GM18508 (cell line): ENCODE measurements around the gene LYST.
"Not testable (repeated sequence)": the region's sequence is repeated elsewhere in the genome, so short reads cannot be mapped to it uniquely, and the experiment has no call there.

Source experiments
- ATAC-seq: cut with Tn5 transposase; IDR thresholded peaks from one replicate; pipeline ENCODE4 v1.9.1; 2021; ENCODE audit warnings: moderate number of reproducible peaks; ENCODE audit not compliant: insufficient read depth, unreplicated experiment

Gene LYST

GRCh38 chr1:235622936-235623779 is 243.5 kb downstream of the LYST start:
- ATAC-seq = no peak

DNA sequence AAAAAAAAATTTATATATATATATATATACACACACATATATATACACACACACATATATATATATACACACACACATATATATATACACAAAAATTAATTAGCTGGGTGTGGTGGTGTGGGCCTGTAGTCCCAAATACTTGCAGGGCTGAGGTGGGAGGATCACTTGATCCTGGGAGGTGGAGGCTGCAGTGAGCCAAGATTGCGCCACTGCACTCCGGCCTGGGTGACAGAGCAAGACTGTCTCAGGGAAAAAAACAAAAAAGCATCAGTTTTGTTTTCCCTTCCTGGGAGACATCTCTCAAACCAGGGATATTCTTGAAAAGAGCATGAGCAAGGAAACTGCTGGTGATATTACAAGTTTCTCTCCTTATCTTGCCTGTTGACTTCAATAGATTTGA is 247.6 kb downstream of the LYST start:
- not testable (repeated sequence) for ATAC-seq

- no peak for ATAC-seq
Observed at GRCh38 chr1:235617808-235618207, 248.9 kb downstream of the LYST start.

DNA sequence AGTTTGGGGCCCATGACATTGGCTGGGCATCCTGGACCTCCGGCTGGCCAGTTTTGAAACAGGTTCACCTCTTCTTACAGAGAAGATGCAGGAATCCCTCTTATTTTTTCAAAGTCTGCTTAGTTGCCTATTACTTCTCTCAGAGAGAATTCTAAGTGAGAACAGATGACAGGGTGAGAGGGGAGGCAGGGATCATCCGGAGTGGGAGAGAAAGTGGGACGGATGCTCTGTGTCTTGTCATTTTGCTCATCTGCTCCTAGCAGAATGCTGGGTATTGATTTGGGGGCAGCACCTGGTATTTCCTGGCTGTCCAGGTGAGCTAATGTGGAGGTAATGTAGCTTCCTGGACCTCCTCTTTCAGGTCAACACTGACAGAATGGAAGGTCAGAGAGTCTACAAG is 249.6 kb downstream of the LYST start:
- no peak for ATAC-seq

DNA sequence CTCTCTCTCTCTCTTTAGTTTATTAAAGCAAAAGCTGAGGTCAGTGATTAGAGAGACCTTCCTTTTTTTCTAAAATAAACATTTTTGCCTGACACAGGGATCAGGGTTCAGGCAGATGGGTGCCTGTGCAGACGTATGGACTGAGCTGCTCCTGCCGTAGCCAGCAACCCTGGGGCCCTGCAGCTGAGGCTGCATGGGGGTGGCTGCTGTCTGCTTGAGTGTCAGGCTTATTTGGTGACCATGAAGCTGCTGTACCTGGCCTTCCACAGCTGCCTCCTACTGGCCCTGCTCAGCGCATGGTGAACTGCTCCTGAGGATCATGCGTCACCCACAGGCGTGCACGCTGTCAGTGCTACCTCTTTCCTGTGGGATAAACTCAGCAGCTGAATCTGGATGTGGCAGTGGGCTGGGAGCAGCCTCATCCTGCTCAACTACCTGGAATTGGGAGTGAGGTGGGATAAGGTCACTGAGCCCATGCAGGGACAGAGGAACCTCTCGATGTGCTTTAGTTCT is 252.2 kb downstream of the LYST start:
- ATAC-seq = no peak

- no peak for ATAC-seq
Observed at GRCh38 chr1:235613602-235614001, 253.1 kb downstream of the LYST start.

DNA sequence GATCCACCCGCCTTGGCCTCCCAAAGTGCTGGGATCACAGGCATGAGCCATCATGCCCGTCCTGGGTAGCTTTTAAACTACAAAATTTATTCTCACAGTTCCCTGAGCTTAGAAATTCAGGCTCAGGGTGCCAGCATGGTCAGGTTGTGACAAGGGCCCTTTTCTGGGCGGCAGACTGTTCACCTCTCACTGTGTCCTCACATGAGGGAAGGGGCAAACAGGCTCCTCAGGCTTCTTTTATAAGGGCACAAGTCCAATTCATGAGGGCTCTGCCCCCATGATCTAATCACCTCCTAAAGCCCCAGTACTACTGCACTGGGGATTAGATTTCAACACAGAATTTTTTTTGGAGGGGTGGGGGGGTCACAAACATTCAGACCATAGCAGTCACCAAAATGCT is 253.9 kb downstream of the LYST start:
- no peak for ATAC-seq
